HG02973 (cell line): ENCODE results near the gene ADAT3.
"Not testable (repeated sequence)": the region's sequence is repeated elsewhere in the genome, so short reads cannot be mapped to it uniquely, and the experiment has no call there.

Source experiments
- ATAC-seq: cut with Tn5 transposase; IDR thresholded peaks from one replicate; pipeline ENCODE4 v1.9.1; 2021; ENCODE audit warnings: moderate library complexity; ENCODE audit not compliant: unreplicated experiment

ADAT3 gene

GRCh38 chr19:1866693-1867348 is 38.4 kb upstream of the ADAT3 start:
- no peak for ATAC-seq

GRCh38 chr19:1867349-1867724 is 37.9 kb upstream of the ADAT3 start:
- ATAC-seq = no peak

GRCh38 chr19:1868971-1869370 is 36.2 kb upstream of the ADAT3 start:
- no peak for ATAC-seq

- no peak for ATAC-seq
Observed at GRCh38 chr19:1871140-1871597, 34.0 kb upstream of the ADAT3 start.

- no peak for ATAC-seq
Observed at GRCh38 chr19:1871630-1872029, 33.6 kb upstream of the ADAT3 start.

GRCh38 chr19:1872807-1873523 is 32.2 kb upstream of the ADAT3 start:
- ATAC-seq = no peak

- no peak for ATAC-seq
Observed at GRCh38 chr19:1873524-1874473, 31.4 kb upstream of the ADAT3 start.

GRCh38 chr19:1874554-1875185 is 30.5 kb upstream of the ADAT3 start:
- no peak for ATAC-seq

- ATAC-seq = not testable (repeated sequence)
Observed at GRCh38 chr19:1875265-1875645, 29.9 kb upstream of the ADAT3 start.

- ATAC-seq = peak; percentile 78
Observed at GRCh38 chr19:1875646-1876495, 29.3 kb upstream of the ADAT3 start.

GRCh38 chr19:1876496-1877279 is 28.5 kb upstream of the ADAT3 start:
- ATAC-seq = not testable (repeated sequence)

GRCh38 chr19:1877280-1877660 is 27.9 kb upstream of the ADAT3 start:
- not testable (repeated sequence) for ATAC-seq

GRCh38 chr19:1878583-1878982 is 26.6 kb upstream of the ADAT3 start:
- ATAC-seq = not testable (repeated sequence)

- not testable (repeated sequence) for ATAC-seq
Observed at GRCh38 chr19:1879982-1880381, 25.2 kb upstream of the ADAT3 start.

GRCh38 chr19:1880611-1881392 is 24.4 kb upstream of the ADAT3 start:
- no peak for ATAC-seq

GRCh38 chr19:1881393-1882088 is 23.7 kb upstream of the ADAT3 start:
- not testable (repeated sequence) for ATAC-seq

GRCh38 chr19:1882089-1882785 is 23.0 kb upstream of the ADAT3 start:
- no peak for ATAC-seq
